DMS 273 (cell line): ENCODE results near the gene PTCD1.

Experiments used
- DNase-seq: peaks from one replicate; lab custom pipeline; 2025; ENCODE audit not compliant: unreplicated experiment; lab: John Stamatoyannopoulos, UW

The PTCD1 gene

DNA sequence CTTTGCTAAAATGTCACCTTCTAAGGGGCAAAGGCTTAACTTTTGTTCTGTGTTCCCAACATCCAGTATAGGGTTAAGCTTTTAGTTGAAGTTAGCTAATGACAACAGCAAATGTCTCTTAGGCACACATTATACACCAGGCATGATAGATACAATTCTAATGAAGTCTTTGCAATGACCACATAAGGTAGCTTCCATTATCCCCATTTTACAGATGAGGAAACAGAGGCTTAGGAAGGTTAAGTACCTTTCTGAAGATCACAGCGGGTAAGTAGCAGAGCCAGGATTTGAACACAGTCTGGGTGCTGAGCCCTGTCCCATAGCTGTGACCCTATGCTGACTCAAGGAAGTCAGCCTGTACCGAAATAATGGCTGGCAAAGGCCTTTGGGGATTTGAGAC lies 28.0 kb downstream of the PTCD1 start:
- DNase-seq: no peak

DNA sequence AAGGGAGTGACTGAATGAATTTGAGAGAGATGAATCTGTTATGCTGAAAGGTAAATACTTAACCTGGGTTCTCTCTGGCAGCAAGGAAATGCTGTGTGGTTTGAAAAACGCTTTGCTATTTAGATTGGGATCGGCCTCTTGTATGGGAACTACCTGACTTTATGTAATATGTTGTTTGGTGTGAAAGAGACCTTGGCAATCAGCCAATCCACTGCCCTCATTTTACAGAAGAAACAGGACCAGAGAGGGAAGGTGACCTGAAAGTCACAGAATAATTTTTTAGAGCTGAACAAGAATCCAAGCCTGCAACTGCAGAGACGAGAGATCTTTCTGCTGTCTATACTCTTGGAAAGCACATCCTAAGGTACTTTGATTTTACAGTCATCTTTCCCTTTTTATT lies 28.8 kb downstream of the PTCD1 start:
- peak; percentile 47 for DNase-seq

DNA sequence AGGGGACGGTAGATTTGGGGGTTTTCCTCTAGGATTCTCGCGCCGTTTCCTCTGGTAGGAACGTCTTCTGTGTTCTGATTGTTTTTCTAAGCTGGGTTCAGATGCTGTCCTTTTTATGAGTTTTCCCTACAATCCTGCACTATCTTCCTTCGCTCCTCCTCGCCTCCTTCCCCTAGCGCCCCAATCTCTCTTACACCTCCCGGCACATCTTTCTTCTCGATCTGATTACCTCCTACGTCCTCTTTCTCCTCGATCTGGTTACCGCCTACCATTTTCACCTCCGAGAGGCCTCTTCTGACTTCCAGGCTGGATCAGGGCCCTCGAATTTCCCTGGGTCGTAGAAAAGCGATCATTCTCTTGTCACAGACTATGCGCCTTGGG lies 29.4 kb downstream of the PTCD1 start:
- DNase-seq: peak; percentile 73

DNA sequence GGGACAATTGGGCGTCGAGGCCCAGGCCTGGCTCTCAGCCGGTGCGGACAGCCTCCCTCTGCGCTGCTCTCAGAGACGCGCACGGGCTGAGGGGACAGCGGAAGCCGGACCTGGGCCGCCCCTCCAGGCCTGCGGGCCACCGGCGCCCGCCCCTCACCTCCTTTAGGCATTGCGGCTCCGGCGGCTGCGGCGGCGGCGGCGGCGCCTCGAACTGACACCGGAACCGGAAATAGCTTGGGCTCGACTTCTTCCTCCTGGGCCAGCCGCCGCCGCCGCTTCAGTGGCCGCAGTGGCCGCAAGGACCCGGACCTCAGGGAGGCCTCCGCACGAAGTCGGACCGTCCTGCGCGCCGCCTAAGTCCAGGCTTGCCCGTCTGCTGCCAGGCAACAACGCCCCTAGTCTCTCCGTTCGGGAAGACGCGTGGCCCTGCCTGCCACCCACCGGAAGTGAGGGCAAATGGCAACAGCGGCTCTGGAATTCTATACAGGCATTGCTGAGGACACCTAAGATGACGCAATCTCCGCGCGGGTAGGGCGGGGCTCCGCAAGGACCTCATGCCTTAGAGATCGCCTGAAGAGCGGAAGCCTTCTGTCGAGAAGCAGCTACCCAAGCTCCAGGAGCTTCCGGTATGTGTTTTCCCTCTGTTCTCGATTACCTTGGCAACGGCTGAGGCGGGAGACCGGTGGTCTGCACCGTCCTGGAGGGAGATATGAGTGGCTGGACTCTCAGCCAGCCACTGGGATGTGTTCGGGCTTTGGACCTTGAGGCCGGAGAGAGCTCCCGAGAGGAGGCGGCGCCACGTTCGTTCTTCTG lies 30.0 kb downstream of the PTCD1 start, which contains the start of the genes BUD31 and PDAP1:
Gene BUD31 (plus strand): TSS at position 591 of the 813 bp plus-strand sequence. CDS start 2,124 bp downstream, outside the sequence.
Gene PDAP1 (minus strand): TSS at position 219 of the 813 bp plus-strand sequence. CDS start 49 bp downstream, at position 170.
- DNase-seq: peak; percentile 98

DNA sequence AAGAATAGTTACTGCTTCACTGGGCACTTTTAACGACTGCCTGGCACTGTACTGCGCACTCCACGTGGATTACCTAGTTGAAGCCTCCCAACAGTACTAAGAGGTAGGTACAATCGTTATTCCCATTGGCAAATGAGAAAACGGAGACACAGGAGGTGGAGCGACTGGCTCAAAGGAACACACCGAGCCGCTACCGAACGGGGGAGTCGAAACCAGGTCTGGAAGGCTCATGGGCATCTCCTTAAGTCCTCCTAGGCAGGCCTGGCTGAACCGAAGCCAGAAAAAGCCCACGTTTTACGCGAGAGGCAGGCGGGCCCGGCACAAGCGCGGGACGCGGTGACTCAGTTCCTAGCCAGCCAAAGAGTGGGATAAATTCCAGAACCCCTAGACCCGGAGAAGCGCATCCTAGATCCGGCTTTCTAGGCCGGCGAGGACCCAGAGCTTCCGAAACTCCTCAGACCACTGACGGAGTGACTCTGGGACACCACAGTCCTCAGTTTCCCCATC lies 30.7 kb downstream of the PTCD1 start:
- peak; percentile 83 for DNase-seq

DNA sequence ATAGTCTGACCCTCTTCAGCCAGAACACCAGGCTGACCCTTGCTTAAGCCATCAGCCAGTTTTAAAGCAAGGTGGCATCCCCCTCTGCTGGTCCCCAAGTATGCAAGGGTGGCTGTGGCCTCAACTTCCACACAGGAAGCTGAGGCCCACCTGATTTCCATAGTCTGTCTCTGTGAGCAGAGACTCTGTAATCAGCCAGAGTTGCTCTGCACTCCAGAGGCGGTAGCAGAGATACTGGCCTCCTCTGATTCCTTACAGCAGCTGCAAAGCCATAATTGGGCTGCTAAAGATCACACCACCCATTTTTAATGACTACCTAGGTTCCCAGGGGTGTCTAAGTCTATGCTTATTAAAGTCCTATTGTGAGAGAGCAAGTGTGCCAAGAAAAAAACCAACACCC lies 32.0 kb downstream of the PTCD1 start:
- DNase-seq: peak; percentile 39

DNA sequence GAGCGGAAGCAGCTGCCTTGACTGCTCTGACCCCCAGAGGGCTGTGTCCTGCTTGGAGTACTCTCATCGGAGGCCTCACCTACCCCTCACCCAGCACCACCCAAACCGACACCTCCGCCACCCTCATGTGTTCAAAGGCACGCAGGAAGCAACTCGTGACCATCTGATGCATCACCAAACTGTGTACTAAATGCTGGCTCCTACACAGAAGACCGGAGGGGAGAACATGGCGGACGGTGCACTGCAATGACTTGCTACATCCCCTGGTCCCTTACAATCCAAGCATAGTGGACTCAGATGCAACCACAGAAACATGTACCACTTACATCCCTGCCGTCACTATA lies 33.6 kb downstream of the PTCD1 start:
- no peak for DNase-seq

DNA sequence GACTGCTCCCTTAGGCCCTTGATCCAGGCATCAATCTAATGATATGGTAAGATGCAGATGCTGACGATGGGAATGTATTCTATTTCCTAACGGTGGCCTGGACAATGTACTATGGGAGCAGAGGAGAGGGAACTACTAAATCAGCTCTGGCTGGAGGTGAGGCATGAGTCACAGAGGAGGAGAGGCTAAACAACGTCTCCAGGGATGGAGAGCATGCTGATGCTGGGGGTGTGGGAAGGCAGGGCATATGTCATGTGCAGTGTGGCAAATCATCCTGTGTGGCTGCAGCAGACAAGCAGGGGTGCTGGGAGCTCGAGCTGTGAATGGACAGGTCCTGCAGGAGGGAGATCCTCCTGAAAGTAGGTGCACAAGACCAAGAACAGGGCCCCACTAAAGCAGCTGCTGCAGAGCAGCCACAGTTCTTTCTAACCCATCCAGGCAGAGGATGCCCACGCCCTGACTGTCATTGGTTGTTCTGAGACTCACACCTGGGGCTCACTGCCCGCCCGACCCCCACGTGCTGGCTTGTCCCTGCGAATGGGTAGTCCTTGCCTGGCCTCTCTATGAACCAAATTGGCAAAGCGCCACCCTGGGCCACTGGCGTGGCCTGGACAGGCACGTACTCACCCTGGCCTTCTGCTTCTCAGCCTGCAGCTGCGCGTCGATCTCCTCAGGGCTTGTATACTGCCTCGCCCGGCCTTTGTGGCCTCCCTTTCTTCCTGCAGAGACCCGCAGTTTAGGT lies 34.2 kb downstream of the PTCD1 start:
- DNase-seq: no peak

DNA sequence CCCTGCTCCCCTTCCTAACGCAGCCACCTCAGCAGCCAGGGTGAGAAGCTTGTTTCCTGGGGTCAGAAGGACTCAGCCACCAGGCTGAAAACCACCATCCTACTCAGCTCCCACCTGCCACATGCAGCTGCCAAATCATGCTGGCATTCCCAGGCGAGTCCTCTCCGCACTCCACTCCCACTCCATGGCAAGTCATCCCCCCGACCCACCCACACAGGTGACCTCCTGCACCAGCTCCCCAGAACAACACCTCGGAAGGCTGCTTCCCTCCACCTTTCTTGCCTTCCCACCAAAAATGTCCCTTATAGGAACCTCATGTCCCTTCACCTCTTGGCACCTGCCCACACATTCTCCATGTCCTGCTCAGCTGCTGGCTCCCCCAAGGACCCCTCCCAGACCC lies 34.8 kb downstream of the PTCD1 start:
- no peak for DNase-seq

DNA sequence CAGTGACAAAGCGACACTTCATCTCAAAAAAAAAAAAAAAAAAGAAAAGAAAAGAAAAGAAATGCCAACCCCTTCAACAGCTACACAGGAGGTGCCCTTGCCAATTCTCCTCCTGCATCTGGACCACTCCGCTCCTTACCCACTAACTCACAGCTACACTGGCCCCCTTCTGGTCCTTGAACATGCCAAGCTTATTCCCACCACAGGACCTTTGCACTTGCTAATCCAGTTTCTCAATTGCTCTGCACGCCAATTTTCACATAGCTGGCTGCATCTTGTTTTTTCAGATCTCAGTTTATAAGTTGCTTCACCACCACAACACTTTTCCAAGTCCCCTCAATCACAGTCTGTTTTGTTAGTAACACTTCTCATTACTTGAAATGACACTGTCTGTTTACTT lies 35.7 kb downstream of the PTCD1 start:
- DNase-seq: no peak

DNA sequence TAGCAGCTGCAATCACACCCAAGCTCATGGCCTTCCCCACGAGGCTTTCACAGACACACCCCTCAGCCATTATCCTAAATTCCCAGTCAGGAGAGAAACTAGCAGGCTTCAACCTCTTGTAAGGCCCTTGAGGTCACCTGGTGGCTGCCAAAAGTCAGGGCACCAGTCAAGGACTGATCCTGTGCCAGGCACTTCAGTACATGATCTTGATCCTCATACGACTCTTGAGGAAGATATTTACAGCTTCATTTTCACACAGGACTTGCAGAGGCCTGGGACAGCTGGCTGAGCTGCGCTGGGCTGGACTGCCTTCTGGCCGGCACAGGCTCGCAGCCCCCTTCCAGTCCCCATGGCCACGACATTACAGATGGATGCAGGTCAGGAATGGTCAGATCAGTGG lies 39.0 kb downstream of the PTCD1 start:
- no peak for DNase-seq

DNA sequence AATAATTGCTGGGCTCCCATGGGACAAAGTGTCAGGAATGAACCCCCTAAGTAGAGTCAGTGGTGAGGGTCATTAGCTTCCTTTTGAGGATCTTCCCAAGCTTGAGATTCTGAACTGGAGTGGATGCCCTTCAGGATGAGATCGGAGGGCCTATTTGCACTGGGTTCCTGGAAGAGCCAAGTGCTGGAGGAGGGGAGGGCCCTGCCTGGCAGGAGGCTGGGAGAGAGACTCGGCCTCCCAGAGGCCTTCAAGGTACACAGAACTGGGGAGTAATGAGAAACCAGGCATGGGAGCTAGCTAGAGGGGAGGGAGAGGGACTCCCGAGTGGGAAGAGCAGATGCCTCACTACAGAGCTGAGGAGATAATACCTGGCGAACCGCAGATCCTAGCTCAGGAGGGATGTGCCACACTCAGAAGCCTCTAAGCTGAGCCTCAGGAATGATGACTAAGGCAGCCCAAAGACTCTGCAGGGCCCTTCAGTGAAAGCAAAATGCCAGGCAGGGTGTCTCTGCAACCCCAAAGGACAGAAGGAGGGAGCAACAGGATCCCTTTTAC lies 39.6 kb downstream of the PTCD1 start:
- no peak for DNase-seq

DNA sequence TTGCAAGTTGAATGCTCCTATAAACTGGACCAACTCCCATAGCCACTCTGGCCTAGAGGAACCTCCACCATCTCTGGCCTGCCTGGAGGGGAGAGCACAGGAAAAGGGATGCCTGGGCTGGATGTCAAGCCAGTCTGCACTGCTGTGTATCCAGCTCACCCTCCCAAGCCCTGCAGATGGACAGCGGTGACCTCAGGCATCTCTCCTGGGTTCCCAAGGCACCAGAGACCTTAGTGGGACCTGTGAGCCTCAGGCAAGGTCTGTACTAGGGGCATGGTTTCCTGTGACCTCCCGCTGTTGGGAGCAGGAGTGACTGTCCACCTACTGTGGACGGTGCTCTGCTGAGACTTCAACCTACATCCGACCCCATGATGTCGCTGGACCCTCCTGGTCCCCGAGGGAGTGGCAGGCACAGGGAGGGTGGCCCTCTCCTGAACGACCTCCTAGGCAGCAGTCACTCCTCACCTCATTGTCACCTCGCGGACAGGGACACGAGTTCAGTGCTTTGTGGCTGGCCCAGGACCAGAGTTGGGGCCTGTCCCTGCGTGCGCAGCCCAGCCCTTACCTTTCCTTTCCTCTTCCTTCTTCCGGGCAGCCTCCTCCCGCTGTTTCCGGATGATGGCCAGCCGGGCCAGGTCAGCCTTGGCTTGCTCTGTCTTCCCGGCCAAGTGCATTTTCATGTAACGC lies 41.2 kb downstream of the PTCD1 start:
- peak; percentile 35 for DNase-seq

DNA sequence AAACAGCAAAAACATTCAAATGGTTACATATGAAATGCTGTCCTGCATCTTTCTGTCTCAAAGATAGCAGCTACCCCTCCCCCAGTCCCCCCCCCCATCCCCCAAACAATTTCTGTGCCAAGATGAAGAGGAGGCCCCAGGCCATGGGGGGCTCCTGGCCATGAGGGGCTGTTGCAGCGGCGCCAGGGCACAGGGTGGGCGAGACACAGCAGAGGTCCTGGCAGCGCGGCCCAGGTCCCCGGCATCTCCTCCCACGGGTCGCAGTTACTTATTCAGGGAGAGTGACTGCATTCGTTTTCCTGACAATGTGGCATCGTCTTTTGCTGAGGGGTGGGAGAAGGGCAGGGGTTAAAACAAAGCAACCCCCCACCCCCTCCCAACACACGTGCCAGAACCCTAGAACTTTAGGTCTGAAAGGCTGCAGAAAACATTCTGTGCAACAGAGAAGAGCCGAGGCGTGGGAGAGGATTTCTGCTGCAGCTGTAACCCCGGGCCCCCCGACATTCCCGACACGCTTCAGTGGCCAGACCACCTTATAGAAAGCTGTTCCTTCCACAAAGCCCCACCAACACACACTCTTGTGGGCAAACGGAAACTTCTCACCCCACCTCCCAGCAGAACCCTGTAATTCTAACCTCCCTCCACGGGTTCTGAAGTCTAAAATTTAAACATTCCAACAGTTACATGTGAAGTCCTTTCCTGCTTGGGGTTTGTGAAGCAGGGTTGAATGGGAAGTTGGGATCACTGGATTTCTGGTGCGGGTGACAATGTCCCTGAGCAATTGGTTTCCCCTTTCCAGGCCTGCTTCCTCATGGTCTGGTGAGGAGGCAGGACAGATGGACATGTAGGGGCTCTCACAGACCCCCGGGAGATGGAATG lies 41.9 kb downstream of the PTCD1 start:
- DNase-seq: no peak

DNA sequence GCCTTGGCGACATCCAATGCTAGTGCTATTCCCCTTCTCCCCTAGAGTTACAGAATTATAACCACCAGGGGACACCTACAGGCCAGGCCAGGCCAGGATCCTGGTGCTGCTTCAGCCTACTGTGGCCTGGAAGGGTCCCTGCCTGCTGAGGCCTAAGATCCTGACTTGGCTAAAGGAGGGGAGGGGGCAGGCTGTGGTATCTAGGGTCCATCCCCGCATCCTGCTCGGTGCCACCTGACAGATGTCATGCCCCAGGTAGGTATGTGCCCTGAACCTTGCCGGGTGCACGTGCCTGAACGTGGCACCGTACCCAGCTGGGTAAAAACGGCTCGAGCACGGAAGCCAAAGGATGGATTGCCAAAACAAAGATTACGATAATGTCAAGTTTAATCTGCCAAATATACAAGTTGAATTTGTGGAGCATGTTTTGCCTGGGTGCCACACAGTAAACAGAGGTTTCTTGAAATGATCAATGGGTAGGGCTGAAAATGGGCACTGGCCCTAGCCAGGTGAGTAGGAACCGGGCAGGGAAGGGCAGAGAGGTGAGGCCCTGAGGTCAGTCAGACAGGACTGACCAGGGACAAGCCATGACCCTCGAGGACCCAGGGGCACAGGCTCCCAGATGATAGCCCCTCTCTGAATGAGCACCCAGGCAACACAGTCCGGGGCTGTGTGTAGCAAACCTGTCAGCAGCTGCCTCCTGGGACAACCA lies 42.8 kb downstream of the PTCD1 start:
- peak; percentile 30 for DNase-seq

DNA sequence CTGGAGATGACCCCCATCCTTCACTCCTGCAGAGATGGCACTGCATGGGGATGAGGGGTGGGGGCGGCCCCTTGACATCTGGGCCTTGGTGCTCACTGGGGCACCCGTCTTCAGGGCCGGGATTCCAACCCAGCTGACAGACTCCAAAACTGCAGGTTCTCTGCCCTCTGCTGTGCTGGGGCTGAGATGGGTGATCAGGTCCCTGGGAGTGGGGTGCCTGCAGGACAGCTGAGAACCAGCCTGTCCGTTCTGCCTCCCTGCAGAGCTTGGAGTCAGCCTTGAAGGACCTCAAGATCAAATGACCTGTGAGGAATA lies 44.5 kb downstream of the PTCD1 start:
- DNase-seq: no peak

DNA sequence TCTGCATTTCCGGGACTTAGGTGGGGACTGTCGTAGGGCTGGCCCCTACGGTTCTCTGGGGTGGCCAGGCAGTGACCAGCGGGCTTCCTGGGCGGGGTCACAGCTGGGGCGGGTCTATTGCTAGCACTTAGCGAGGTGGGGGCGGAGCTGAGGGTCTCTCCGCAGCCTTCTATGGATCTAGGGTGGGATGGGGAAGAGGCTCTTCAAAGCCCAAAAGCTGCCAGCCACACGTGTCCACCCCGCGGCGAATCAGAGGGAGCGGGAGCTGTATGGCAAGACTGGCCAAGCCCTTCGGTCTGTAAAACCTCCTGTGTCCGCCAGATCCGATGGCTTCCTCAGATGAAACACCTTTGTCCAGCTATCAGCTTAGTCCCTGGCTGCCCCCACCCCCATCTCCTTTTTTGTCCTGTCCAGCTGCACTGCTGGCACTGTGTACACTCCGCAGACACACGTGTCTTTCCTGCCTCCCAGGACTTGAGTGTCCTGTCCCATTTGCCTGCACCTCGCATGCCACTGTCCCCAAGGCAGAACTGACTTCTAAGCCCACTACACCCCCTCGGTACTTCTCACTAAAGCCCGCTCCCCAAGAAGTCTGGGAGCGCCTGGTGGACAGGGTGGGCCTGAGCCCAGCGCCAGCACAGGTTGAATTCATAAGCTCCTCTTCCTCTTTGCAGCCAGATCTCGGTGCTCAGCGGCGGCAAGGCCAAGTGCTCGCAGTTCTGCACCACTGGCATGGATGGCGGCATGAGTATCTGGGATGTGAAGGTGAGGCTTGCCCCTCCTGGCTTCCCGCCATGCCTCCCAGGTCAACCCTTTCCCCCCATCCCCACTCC lies 45.0 kb downstream of the PTCD1 start:
- DNase-seq: peak; percentile 74

DNA sequence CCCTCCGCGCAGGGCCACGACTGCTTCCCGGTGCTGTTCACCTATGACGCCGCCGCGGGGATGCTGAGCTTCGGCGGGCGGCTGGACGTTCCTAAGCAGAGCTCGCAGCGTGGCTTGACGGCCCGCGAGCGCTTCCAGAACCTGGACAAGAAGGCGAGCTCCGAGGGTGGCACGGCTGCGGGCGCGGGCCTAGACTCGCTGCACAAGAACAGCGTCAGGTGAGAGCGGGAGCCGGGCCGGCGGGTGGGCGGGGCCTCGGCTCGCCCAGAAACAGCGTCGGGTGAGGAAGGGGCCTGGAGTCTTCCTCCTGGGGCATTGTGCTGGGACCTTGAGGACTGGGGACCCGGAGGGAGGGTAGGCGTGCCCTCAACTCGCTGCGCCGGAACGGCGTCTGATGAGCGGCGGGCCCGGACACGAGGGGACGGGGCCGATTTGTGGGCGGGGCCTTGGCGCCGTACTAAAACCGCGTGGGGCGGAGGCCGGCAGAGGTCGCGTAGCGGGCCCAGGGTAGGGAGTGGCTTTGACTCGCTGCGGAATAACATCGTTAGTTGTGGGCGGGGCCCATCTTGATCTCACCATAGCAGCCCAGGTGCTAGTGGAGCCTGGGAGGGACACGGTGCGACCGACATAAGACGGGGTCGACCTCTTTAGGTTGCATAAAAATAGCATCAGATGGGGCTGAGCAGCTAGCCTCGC lies 45.8 kb downstream of the PTCD1 start:
- peak; percentile 93 for DNase-seq
